ENCODE measurements around the gene TGFB1.

GRCh38 chr19:41363753-41364523 lies 10.2 kb upstream of the TGFB1 start, which contains the start of gene B9D2:
- TF ChIP-seq CTCF (IDR thresholded peaks at IDR 0.05; ENCODE audit: poor library complexity, severe bottlenecking): no peak
- TF ChIP-seq RAD21 (conservative IDR thresholded peaks at IDR 0.05): no peak
- TF ChIP-seq MXI1 (conservative IDR thresholded peaks at IDR 0.05; ENCODE audit: poor library complexity, severe bottlenecking): peak; percentile 84
- no peak for TF ChIP-seq EZH2 (IDR thresholded peaks at IDR 0.05; ENCODE audit: borderline replicate concordance, insufficient read depth, low read length, poor library complexity, severe bottlenecking)
- no peak for TF ChIP-seq SMC3 (conservative IDR thresholded peaks at IDR 0.05; ENCODE audit: poor library complexity)

Data from neural cell (in vitro differentiated cells).